ENCODE results near the gene UBL4B.

Gene UBL4B

DNA sequence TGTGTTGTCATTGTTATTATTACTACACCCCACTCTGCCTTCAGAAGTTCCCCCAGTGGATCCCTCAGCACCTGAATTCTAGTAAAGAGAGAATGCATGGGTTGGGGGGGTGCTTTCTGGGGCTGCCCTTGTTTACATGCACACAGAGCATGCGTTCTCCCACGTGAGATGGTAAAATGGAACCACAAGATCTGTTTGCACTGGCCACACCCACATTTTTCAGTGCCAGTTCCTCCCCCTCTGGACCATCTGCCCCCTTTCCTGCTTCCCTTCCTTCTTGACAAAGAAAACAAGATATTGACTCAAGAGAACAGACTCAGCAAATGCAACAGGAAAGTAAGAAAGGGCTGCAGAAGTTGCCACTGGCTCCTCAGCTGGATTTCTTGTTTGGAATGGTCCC, 46.9 kb downstream of the UBL4B start:
- DNase-seq: no peak

DNA sequence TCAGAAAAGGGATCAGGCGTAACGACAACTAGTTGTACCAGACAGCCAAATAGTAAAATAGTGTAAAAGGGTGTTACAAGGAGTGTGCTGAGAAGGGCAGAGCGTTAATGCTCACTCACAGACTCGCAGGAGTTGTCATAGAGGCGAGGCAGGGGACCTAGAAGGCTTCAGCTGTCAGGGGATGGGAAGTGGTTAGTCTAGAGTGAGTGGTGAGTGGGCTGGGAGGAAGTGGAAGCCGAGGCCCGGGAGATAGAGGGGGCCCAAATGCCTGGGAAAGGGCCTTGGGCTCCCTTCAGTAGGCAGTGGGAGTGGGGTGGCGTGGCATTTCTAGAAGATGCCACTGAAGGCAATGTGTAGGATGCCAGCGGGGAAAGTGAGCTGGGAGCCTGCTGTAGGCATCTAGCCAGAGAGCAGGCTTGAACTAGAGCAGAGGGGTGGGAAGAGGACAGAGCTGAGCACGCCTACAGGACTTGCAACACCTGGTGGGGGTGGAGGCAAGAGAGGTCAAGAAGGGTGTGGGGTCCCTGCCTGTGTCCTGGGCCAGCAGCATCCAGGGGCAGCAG, 48.4 kb downstream of the UBL4B start:
- no peak for DNase-seq

DNA sequence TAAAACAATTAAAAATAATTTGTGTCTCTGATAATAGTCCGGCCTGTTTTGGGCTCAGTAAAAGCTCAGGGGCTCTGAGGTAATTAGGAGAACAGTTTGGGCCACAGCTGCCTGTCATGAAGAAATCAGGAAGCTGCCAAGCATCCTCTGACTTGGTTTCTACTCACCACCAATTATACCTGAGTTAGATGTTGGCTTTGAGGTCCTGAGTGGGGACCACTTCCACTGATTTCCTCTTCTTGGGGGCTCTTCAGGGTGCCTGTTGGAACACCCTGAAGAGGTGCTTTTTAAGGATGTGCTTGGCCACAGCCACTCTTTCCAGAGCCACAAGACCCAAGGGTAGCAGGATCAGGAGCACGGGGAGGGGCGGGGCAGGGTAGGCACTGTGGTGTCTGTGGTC, 48.9 kb downstream of the UBL4B start:
- DNase-seq: no peak

DNA sequence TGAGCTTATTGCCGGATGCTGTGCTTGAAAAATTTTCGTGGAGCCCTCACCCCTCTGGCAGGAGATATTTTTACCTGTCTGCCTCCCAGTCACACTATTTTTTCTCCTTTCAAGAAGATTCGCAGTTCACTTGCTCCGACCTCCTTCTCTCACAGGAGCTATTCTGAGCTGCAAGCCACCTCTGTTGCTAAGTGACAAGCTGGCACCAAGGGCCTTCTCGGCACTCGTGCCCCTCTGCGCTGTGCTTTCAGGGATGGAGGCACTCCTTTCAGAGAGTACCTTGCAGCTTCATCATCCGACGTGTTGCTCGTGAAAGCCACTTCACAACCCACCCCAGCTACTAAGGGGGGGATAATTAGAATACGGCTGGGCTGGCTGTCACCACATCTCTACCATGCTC, 49.6 kb downstream of the UBL4B start:
- no peak for DNase-seq
